ENCODE measurements around the gene VIM.

Gene VIM

DNA sequence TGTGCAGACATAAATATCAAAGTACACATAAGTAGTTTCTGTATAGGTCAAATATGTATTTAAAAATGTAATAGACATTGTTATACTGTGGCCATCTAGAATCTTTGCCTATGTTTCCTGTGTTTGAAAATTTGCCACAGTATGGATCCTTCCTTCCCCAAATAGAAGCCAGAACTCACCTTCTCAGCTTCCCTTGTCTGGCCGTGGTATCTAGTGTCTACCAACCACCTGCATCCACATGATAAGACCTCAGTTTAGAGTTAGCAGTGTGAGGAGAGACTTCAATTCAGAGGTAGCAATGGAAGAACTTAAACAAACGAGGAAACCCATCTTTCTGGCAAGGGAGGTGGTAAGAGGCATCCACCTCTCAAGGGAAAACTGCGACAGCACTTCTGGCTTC, 31.5 kb upstream of the VIM start:
- Histone ChIP-seq H3K4me3 (ENCODE audit: low read depth in 1 of 2, low read length in 2 of 2) (no peak overlapping the region), H3K36me3 (ENCODE audit: control insufficient read depth in 1 of 2, insufficient read depth in 2 of 2, low read length in 2 of 2) (no peaks in the 10 kb centered on the region), H3K9me3 (ENCODE audit: control insufficient read depth in 1 of 2, low read length in 2 of 2) (no peaks in the 10 kb centered on the region), H3K27ac (ENCODE audit: low read depth, low read length) (no peak overlapping the region), H3K4me1 (ENCODE audit: control insufficient read depth in 1 of 2, insufficient read depth in 2 of 2, low read length in 2 of 2) (peaks cover 4 to 7% of the 10 kb centered on the region in 2 donors), H3K9ac (ENCODE audit: low read depth in 1 of 2, low read length in 2 of 2) (no peak overlapping the region), H3K27me3 (ENCODE audit: control insufficient read depth in 1 of 2, insufficient read depth in 2 of 2, low read length in 2 of 2) (no peaks in the 10 kb centered on the region)

DNA sequence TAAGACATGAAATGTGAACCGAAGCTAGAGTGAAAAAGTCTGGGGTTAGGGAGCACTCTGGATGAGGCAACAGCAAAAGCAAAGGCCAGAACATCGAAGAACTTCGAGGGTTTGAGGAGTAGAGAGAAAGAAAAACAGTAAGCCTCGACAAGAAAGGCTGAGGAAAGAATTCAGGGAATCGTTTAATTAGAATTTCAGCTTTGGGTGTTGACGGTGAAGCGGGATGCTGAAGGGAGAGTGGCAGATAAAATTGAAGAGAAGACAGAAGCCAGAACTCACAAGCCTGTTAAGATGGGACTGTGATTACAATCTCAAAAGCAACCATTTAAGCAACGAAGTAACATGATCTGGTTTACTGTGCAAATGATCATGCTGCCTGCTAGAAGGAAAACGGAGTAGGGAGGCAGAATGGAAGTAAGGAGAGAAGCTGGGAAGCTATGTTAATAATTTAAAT, 28.7 kb upstream of the VIM start:
- peaks cover 4 to 14% of the 10 kb centered on the region in 2 donors for H3K4me1 ChIP-seq (ENCODE audit: control insufficient read depth in 1 of 2, insufficient read depth in 2 of 2, low read length in 2 of 2)
- no peak overlapping the region for H3K4me3 ChIP-seq (ENCODE audit: low read depth in 1 of 2, low read length in 2 of 2)
- H3K9me3 ChIP-seq (ENCODE audit: control insufficient read depth in 1 of 2, low read length in 2 of 2) = no peaks in the 10 kb centered on the region
- H3K9ac ChIP-seq (ENCODE audit: low read depth in 1 of 2, low read length in 2 of 2) = no peak overlapping the region
- H3K36me3 ChIP-seq (ENCODE audit: control insufficient read depth in 1 of 2, insufficient read depth in 2 of 2, low read length in 2 of 2) = no peaks in the 10 kb centered on the region
- H3K27ac ChIP-seq (ENCODE audit: low read depth, low read length) = no peak overlapping the region
- H3K27me3 ChIP-seq (ENCODE audit: control insufficient read depth in 1 of 2, insufficient read depth in 2 of 2, low read length in 2 of 2) = no peaks in the 10 kb centered on the region

- peak overlapping the region; percentile 91 to 93 for H3K4me3 ChIP-seq (ENCODE audit: low read depth in 1 of 2, low read length in 2 of 2)
- peaks cover 4 to 14% of the 10 kb centered on the region in 2 donors for H3K4me1 ChIP-seq (ENCODE audit: control insufficient read depth in 1 of 2, insufficient read depth in 2 of 2, low read length in 2 of 2)
- H3K27ac ChIP-seq (ENCODE audit: low read depth, low read length) = peak overlapping the region; percentile 92
- H3K9me3 ChIP-seq (ENCODE audit: control insufficient read depth in 1 of 2, low read length in 2 of 2) = no peaks in the 10 kb centered on the region
- no peaks in the 10 kb centered on the region for H3K36me3 ChIP-seq (ENCODE audit: control insufficient read depth in 1 of 2, insufficient read depth in 2 of 2, low read length in 2 of 2)
- peak overlapping the region; percentile 80 to 83 for H3K9ac ChIP-seq (ENCODE audit: low read depth in 1 of 2, low read length in 2 of 2)
- no peaks in the 10 kb centered on the region for H3K27me3 ChIP-seq (ENCODE audit: control insufficient read depth in 1 of 2, insufficient read depth in 2 of 2, low read length in 2 of 2)
These were observed 27.8 kb upstream of the VIM start for GRCh38 chr10:17200001-17200911.

DNA sequence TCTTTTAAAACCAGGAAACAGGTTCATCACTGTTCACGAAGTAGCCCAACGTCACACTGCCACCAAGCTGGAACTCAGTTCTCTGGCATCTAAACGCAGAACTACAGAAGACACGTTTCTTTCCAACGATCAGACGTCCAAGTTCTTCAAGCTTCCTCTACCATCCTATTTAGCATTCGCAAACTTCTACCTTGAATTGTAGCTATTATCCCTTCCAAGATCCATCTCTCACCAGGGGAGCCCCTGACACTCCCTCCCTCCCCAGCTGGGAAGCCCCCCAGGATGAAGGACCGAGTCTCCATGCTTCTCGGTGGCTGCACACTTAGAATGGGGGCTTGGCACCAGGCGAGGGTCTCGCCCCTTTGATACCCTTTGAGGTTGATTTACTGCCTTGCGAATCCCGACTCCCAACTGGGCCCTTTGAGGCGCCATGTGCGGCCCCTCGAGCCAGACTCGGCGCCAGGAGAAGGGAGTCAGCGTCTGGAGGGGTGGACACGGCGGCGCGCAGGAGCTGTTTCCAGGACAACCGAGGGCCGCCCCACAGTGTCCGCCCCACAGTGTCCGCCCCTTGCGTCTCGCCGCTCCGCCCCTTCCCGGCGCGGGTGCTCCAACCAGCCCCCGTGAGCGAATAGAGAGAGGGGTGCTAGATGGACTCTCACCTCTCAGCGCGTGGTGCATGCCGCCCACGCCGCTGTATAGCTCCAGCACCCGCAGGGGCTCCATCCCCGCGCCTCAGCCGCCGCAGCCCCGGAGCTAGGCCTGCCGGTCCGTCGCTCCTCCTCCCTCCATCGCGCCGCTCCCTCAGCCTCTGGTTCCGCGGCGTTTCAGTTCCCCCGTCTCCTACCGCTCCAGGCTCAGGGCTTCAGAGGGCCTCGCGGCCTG, 26.9 kb upstream of the VIM start, which contains the start of gene TRDMT1:
Gene TRDMT1 (minus strand): TSS at position 761 of the 882 bp plus-strand sequence. CDS start 38 bp downstream, at position 723.
- Histone ChIP-seq H3K27ac (ENCODE audit: low read depth, low read length) (peak within 1 kb of the TSS; percentile 92), H3K4me1 (ENCODE audit: control insufficient read depth in 1 of 2, insufficient read depth in 2 of 2, low read length in 2 of 2) (peaks cover 4 to 14% of the 10 kb centered on the region in 2 donors), H3K9ac (ENCODE audit: low read depth in 1 of 2, low read length in 2 of 2) (peak within 1 kb of the TSS; percentile 80 to 83)

GRCh38 chr10:17201794-17202116, 26.3 kb upstream of the VIM start:
- H3K9me3 ChIP-seq (ENCODE audit: control insufficient read depth in 1 of 2, low read length in 2 of 2) = no peaks in the 10 kb centered on the region
- peak overlapping the region; percentile 92 for H3K27ac ChIP-seq (ENCODE audit: low read depth, low read length)
- no peaks in the 10 kb centered on the region for H3K36me3 ChIP-seq (ENCODE audit: control insufficient read depth in 1 of 2, insufficient read depth in 2 of 2, low read length in 2 of 2)
- no peaks in the 10 kb centered on the region for H3K27me3 ChIP-seq (ENCODE audit: control insufficient read depth in 1 of 2, insufficient read depth in 2 of 2, low read length in 2 of 2)
- peak overlapping the region; percentile 91 to 93 for H3K4me3 ChIP-seq (ENCODE audit: low read depth in 1 of 2, low read length in 2 of 2)
- H3K9ac ChIP-seq (ENCODE audit: low read depth in 1 of 2, low read length in 2 of 2) = peak overlapping the region; percentile 80 to 83
- peaks cover 4 to 14% of the 10 kb centered on the region in 2 donors for H3K4me1 ChIP-seq (ENCODE audit: control insufficient read depth in 1 of 2, insufficient read depth in 2 of 2, low read length in 2 of 2)

More for the DNA sequence above, 26.9 kb upstream of the VIM start, which contains the start of gene TRDMT1:
- H3K27me3 ChIP-seq (ENCODE audit: control insufficient read depth in 1 of 2, insufficient read depth in 2 of 2, low read length in 2 of 2) = no peaks in the 10 kb centered on the region
- peak within 1 kb of the TSS; percentile 91 to 93 for H3K4me3 ChIP-seq (ENCODE audit: low read depth in 1 of 2, low read length in 2 of 2)
- H3K9me3 ChIP-seq (ENCODE audit: control insufficient read depth in 1 of 2, low read length in 2 of 2) = no peaks in the 10 kb centered on the region
- no peaks in the 10 kb centered on the region for H3K36me3 ChIP-seq (ENCODE audit: control insufficient read depth in 1 of 2, insufficient read depth in 2 of 2, low read length in 2 of 2)

DNA sequence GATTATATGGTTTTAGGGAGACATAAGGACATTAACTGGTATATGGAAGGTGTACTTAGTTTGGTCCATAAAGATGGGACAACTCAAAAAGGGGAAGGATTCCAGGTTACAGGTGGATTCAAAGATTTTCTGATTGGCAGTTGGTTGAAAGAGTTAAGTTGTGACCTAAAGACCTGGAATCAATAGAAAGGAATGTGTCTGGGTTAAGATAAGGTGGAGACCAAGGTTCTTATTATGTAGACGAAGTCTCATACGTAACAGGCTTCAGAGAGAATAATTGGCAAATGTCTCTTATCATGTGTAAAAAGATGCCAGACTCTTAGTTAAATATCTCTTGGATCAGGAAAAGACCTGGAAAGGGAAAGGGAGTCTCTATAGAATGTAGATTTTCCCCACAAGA, 25.5 kb upstream of the VIM start:
- H3K4me3 ChIP-seq (ENCODE audit: low read depth in 1 of 2, low read length in 2 of 2) = no peak overlapping the region
- no peak overlapping the region for H3K9ac ChIP-seq (ENCODE audit: low read depth in 1 of 2, low read length in 2 of 2)
- no peak overlapping the region for H3K27ac ChIP-seq (ENCODE audit: low read depth, low read length)
- no peaks in the 10 kb centered on the region for H3K36me3 ChIP-seq (ENCODE audit: control insufficient read depth in 1 of 2, insufficient read depth in 2 of 2, low read length in 2 of 2)
- H3K4me1 ChIP-seq (ENCODE audit: control insufficient read depth in 1 of 2, insufficient read depth in 2 of 2, low read length in 2 of 2) = peaks cover 4 to 14% of the 10 kb centered on the region in 2 donors
- no peaks in the 10 kb centered on the region for H3K27me3 ChIP-seq (ENCODE audit: control insufficient read depth in 1 of 2, insufficient read depth in 2 of 2, low read length in 2 of 2)
- H3K9me3 ChIP-seq (ENCODE audit: control insufficient read depth in 1 of 2, low read length in 2 of 2) = no peaks in the 10 kb centered on the region

- Histone ChIP-seq H3K9ac (ENCODE audit: low read depth in 1 of 2, low read length in 2 of 2) (no peak overlapping the region), H3K9me3 (ENCODE audit: control insufficient read depth in 1 of 2, low read length in 2 of 2) (no peaks in the 10 kb centered on the region), H3K36me3 (ENCODE audit: control insufficient read depth in 1 of 2, insufficient read depth in 2 of 2, low read length in 2 of 2) (no peaks in the 10 kb centered on the region), H3K4me1 (ENCODE audit: control insufficient read depth in 1 of 2, insufficient read depth in 2 of 2, low read length in 2 of 2) (peaks cover 4 to 14% of the 10 kb centered on the region in 2 donors), H3K27ac (ENCODE audit: low read depth, low read length) (no peak overlapping the region), H3K27me3 (ENCODE audit: control insufficient read depth in 1 of 2, insufficient read depth in 2 of 2, low read length in 2 of 2) (no peaks in the 10 kb centered on the region), H3K4me3 (ENCODE audit: low read depth in 1 of 2, low read length in 2 of 2) (no peak overlapping the region)
These were observed 25.0 kb upstream of the VIM start for GRCh38 chr10:17202999-17203398.

DNA sequence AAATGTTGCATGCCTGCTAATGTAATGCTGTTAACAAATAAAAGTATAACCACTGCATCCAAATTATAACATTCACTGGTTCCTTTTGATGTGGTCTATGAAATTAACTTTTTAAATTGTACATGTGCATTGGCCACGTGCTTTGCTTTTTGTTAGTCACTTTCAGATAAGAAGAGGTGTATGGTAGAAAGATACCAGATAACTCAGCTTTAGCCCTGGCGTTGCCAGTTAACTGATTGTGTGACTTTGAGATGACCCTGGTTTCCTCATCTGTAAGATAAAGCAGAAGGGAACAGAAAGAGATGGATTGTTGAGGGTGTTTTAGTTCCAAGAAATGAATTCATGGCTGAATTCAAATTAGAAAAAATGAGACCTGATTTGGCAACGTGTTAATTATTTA, 24.6 kb upstream of the VIM start:
- H3K27ac ChIP-seq (ENCODE audit: low read depth, low read length) = no peak overlapping the region
- no peaks in the 10 kb centered on the region for H3K9me3 ChIP-seq (ENCODE audit: control insufficient read depth in 1 of 2, low read length in 2 of 2)
- H3K36me3 ChIP-seq (ENCODE audit: control insufficient read depth in 1 of 2, insufficient read depth in 2 of 2, low read length in 2 of 2) = no peaks in the 10 kb centered on the region
- H3K27me3 ChIP-seq (ENCODE audit: control insufficient read depth in 1 of 2, insufficient read depth in 2 of 2, low read length in 2 of 2) = no peaks in the 10 kb centered on the region
- H3K4me3 ChIP-seq (ENCODE audit: low read depth in 1 of 2, low read length in 2 of 2) = no peak overlapping the region
- peaks cover 4 to 14% of the 10 kb centered on the region in 2 donors for H3K4me1 ChIP-seq (ENCODE audit: control insufficient read depth in 1 of 2, insufficient read depth in 2 of 2, low read length in 2 of 2)
- no peak overlapping the region for H3K9ac ChIP-seq (ENCODE audit: low read depth in 1 of 2, low read length in 2 of 2)

GRCh38 chr10:17206210-17206709, 21.8 kb upstream of the VIM start:
- Histone ChIP-seq H3K4me1 (ENCODE audit: control insufficient read depth in 1 of 2, insufficient read depth in 2 of 2, low read length in 2 of 2) (peaks cover 0 to 7% of the 10 kb centered on the region in 2 donors), H3K36me3 (ENCODE audit: control insufficient read depth in 1 of 2, insufficient read depth in 2 of 2, low read length in 2 of 2) (no peaks in the 10 kb centered on the region), H3K27me3 (ENCODE audit: control insufficient read depth in 1 of 2, insufficient read depth in 2 of 2, low read length in 2 of 2) (no peaks in the 10 kb centered on the region), H3K27ac (ENCODE audit: low read depth, low read length) (no peak overlapping the region), H3K9ac (ENCODE audit: low read depth in 1 of 2, low read length in 2 of 2) (no peak overlapping the region), H3K9me3 (ENCODE audit: control insufficient read depth in 1 of 2, low read length in 2 of 2) (no peaks in the 10 kb centered on the region), H3K4me3 (ENCODE audit: low read depth in 1 of 2, low read length in 2 of 2) (no peak overlapping the region)

Data from duodenal mucosa (tissue), 2 donors.